Measurements from ENCODE around the gene DCST1. TPM values are rescaled to one million over a fixed set of nuclear protein-coding genes. Genes with fewer than 3 reads are reported as not detected.

The DCST1 gene
- total RNA-seq, 1 experiment from 2014 or later = 0.32 TPM

- Histone ChIP-seq H3K4me2 (ENCODE audit: low read length) (peak overlapping the region; percentile 100), H2AFZ (ENCODE audit: low read depth, low read length, poor library complexity, severe bottlenecking) (no peak overlapping the region), H3K4me3 (replicated peaks in 1 of 2; ENCODE audit: low read depth in 1 of 2, low read length in 2 of 2) (peak overlapping the region; percentile 90 to 94), H3K9me2 (ENCODE audit: insufficient read depth) (no peaks in the 10 kb centered on the region), H3K36me3 (ENCODE audit: control insufficient read depth in 1 of 2, insufficient read depth in 2 of 2, low read length in 2 of 2) (peaks cover 6 to 10% of the 10 kb centered on the region in 2 experiments; a peak in 3 of 4 replicates), H3K4me1 (ENCODE audit: control insufficient read depth in 1 of 2, insufficient read depth in 2 of 2, low read length in 2 of 2) (peaks cover 19 to 49% of the 10 kb centered on the region in 2 experiments), H3K27me3 (ENCODE audit: insufficient read depth, low read length) (no peaks in the 10 kb centered on the region), H3K9me3 (ENCODE audit: control insufficient read depth in 1 of 2, insufficient read depth in 1 of 2, low read depth in 1 of 2, low read length in 2 of 2) (no peaks in the 10 kb centered on the region), H3K79me2 (ENCODE audit: insufficient read depth, low read length) (peaks cover 33% of the 10 kb centered on the region), H3K27ac (ENCODE audit: low read depth, low read length) (peak overlapping the region; percentile 93), H3K9ac (ENCODE audit: low read length) (peak overlapping the region; percentile 90), H4K20me1 (ENCODE audit: insufficient read depth) (no peaks in the 10 kb centered on the region)
- ATAC-seq (no peak), DNase-seq (ENCODE audit: low read depth, low spot score) (no peak)
- intact Hi-C loops (cut with micrococcal nuclease) = loop anchor here (5.0 kb wide), 1 partner anchor 48 kb away; the partner anchor contains the start of gene ZBTB7B
- ChIA-PET POLR2A (interaction anchor here (1.1 to 1.2 kb wide), 2 partner anchors 118 to 123 kb away, joined by 3 read pairs; partner anchors contain the start of gene KRTCAP2), RAD21 (ENCODE audit: low non-redundant PET in 1 of 2, low total read pairs in 2 of 2, uncharacterized antibody in 2 of 2, unreplicated experiment in 2 of 2) (no interaction called here), CTCF (interaction anchor here (1.2 to 1.6 kb wide), 6 partner anchors 12 to 145 kb away, joined by 3 to 14 read pairs (median 5); partner anchors contain the start of gene SHC1)
- BruUV-seq (replicated peaks) = TSS peak; percentile 79
- TF ChIP-seq JUND (IDR thresholded peaks at IDR 0.05) = no peak
- TF ChIP-seq, protein P1, sequence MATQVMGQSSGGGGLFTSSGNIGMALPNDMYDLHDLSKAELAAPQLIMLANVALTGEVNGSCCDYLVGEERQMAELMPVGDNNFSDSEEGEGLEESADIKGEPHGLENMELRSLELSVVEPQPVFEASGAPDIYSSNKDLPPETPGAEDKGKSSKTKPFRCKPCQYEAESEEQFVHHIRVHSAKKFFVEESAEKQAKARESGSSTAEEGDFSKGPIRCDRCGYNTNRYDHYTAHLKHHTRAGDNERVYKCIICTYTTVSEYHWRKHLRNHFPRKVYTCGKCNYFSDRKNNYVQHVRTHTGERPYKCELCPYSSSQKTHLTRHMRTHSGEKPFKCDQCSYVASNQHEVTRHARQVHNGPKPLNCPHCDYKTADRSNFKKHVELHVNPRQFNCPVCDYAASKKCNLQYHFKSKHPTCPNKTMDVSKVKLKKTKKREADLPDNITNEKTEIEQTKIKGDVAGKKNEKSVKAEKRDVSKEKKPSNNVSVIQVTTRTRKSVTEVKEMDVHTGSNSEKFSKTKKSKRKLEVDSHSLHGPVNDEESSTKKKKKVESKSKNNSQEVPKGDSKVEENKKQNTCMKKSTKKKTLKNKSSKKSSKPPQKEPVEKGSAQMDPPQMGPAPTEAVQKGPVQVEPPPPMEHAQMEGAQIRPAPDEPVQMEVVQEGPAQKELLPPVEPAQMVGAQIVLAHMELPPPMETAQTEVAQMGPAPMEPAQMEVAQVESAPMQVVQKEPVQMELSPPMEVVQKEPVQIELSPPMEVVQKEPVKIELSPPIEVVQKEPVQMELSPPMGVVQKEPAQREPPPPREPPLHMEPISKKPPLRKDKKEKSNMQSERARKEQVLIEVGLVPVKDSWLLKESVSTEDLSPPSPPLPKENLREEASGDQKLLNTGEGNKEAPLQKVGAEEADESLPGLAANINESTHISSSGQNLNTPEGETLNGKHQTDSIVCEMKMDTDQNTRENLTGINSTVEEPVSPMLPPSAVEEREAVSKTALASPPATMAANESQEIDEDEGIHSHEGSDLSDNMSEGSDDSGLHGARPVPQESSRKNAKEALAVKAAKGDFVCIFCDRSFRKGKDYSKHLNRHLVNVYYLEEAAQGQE (IDR thresholded peaks at IDR 0.05; ENCODE audit: low read depth) = no peak
- TF ChIP-seq EGR1 (IDR thresholded peaks at IDR 0.05; ENCODE audit: low read depth) = no peak
- 0 out of 2 replicates have a peak, but pooled peaks have one; percentile 32 for TF ChIP-seq POLR2AphosphoS5 (IDR thresholded peaks at IDR 0.05; ENCODE audit: low read depth, low read length)
- TF ChIP-seq SRF (IDR thresholded peaks at IDR 0.05; ENCODE audit: low read depth) = no peak
- no peak for TF ChIP-seq ZFX (IDR thresholded peaks at IDR 0.05)
- no peak for TF ChIP-seq EZH2phosphoT487 (IDR thresholded peaks at IDR 0.05; ENCODE audit: borderline replicate concordance)
Measured at GRCh38 chr1:155049651-155050559, 16.3 kb downstream of the DCST1 start.
